Inferior parietal cortex (tissue), 1 donor: Measurements from ENCODE around the gene MT1G.
"Not testable (repeated sequence)": the region's sequence is repeated elsewhere in the genome, so short reads cannot be mapped to it uniquely, and the experiment has no call there.

Experiments used
- DNase-seq: peaks from one replicate; pipeline ENCODE4 v3.0.0-alpha.2; 2016; ENCODE audit errors: extremely low spot score

The MT1G gene

GRCh38 chr16:56665286-56666261 is 2.3 kb downstream of the MT1G start:
- DNase-seq, result not testable (repeated sequence)

GRCh38 chr16:56664506-56664905 is 3.4 kb downstream of the MT1G start:
- no peak for DNase-seq

- DNase-seq, result no peak
Measured at GRCh38 chr16:56662357-56663354, 5.2 kb downstream of the MT1G start.

GRCh38 chr16:56658327-56658875 is 9.5 kb downstream of the MT1G start:
- no peak for DNase-seq

GRCh38 chr16:56657555-56658326 is 10.1 kb downstream of the MT1G start, which contains the start of gene MT1F:
TSS of gene MT1F (plus strand) at chr16:56657959. CDS start at chr16:56658059, 100 bp downstream.
- DNase-seq, result no peak

GRCh38 chr16:56653218-56653617 is 14.6 kb downstream of the MT1G start:
- DNase-seq, result no peak

GRCh38 chr16:56652600-56652999 is 15.3 kb downstream of the MT1G start:
- no peak for DNase-seq

- no peak for DNase-seq
Measured at GRCh38 chr16:56651586-56651985, 16.3 kb downstream of the MT1G start, which contains the start of gene MT1B. TSS of gene MT1B (plus strand) at chr16:56651886. CDS start at chr16:56651954, 68 bp downstream.

GRCh38 chr16:56649820-56650219 is 18.0 kb downstream of the MT1G start:
- no peak for DNase-seq

- DNase-seq, result no peak
Measured at GRCh38 chr16:56649271-56649670, 18.6 kb downstream of the MT1G start.

GRCh38 chr16:56647641-56648431 is 20.0 kb downstream of the MT1G start:
- no peak for DNase-seq

GRCh38 chr16:56645838-56646237 is 22.0 kb downstream of the MT1G start:
- DNase-seq, result no peak

GRCh38 chr16:56645311-56645710 is 22.6 kb downstream of the MT1G start:
- DNase-seq, result no peak

- DNase-seq, result no peak
Measured at GRCh38 chr16:56643833-56644232, 24.0 kb downstream of the MT1G start.

GRCh38 chr16:56643080-56643778 is 24.6 kb downstream of the MT1G start:
- DNase-seq, result no peak

GRCh38 chr16:56641166-56641565 is 26.7 kb downstream of the MT1G start:
- no peak for DNase-seq

GRCh38 chr16:56640076-56640475 is 27.8 kb downstream of the MT1G start:
- DNase-seq, result no peak

GRCh38 chr16:56639045-56639444 is 28.8 kb downstream of the MT1G start:
- no peak for DNase-seq
